Loucy (cell line): ENCODE measurements around the gene BACH2.

Source experiments
- H2AFZ ChIP-seq: fragments of 200-600 bp; sonication (generic); 2 replicates; pipeline ENCODE4 v1.6.0; 2016; ENCODE audit warnings: antibody characterized with exemption, mild to moderate bottlenecking, low read length, moderate library complexity
- H3F3A ChIP-seq: fragments of 200-600 bp; 2 replicates; pipeline ENCODE4 v1.6.0; 2016; ENCODE audit warnings: antibody characterized with exemption, low read depth, mild to moderate bottlenecking
- H3K27me3 ChIP-seq: fragments of 200-600 bp; sonication (generic); 2 replicates; pipeline ENCODE4 v1.6.1; 2014; ENCODE audit warnings: low read length, mild to moderate bottlenecking; ENCODE audit not compliant: insufficient read depth, poor library complexity, severe bottlenecking
- H3K36me3 ChIP-seq: fragments of 200-600 bp; sonication (generic); 2 replicates; pipeline ENCODE4 v1.6.1; 2016; ENCODE audit warnings: low read length; ENCODE audit not compliant: insufficient read depth
- H3K4me1 ChIP-seq: fragments of 200-600 bp; sonication (generic); 2 replicates; pipeline ENCODE4 v1.5.1; 2014; ENCODE audit warnings: low read length, mild to moderate bottlenecking; ENCODE audit not compliant: insufficient read depth, poor library complexity, severe bottlenecking
- H3K4me2 ChIP-seq: fragments of 200-600 bp; sonication (generic); 2 replicates; pipeline ENCODE4 v1.6.0; 2014; ENCODE audit warnings: antibody characterized with exemption, low read length, low read depth, mild to moderate bottlenecking; ENCODE audit not compliant: poor library complexity, severe bottlenecking
- H3K4me3 ChIP-seq: fragments of 200-600 bp; sonication (generic); 2 replicates; pipeline ENCODE4 v1.5.1; 2014; ENCODE audit warnings: low read length, mild to moderate bottlenecking, mixed read lengths; ENCODE audit not compliant: poor library complexity, severe bottlenecking
- H3K79me2 ChIP-seq: fragments of 200-600 bp; sonication (generic); 2 replicates; pipeline ENCODE4 v1.6.1; 2014; ENCODE audit warnings: low read length; ENCODE audit not compliant: insufficient read depth
- H3K9ac ChIP-seq: fragments of 200-600 bp; sonication (generic); 2 replicates; pipeline ENCODE4 v1.6.0; 2014; ENCODE audit warnings: mild to moderate bottlenecking, low read depth, low read length, moderate library complexity; ENCODE audit not compliant: poor library complexity, severe bottlenecking
- H3K9me2 ChIP-seq: fragments of 200-600 bp; sonication (generic); replicated peaks from 2 replicates; pipeline ENCODE4 v1.6.1; 2016; ENCODE audit warnings: low read depth, low read length, mixed read lengths
- H3K9me3 ChIP-seq: fragments of 200-600 bp; sonication (generic); 2 replicates; pipeline ENCODE4 v1.6.1; 2014; ENCODE audit warnings: mild to moderate bottlenecking, antibody characterized with exemption, low read length, low read depth; ENCODE audit not compliant: insufficient read depth
- H4K20me1 ChIP-seq: fragments of 200-600 bp; sonication (generic); 2 replicates; pipeline ENCODE4 v1.6.0; 2014; ENCODE audit warnings: antibody characterized with exemption, low read length, mild to moderate bottlenecking; ENCODE audit not compliant: insufficient read depth, poor library complexity, severe bottlenecking
- EZH2phosphoT487 ChIP-seq: fragments of 200-600 bp; IDR thresholded peaks from 2 replicates; pipeline ENCODE4 v1.6.1; 2018; ENCODE audit warnings: antibody characterized with exemption, mild to moderate bottlenecking, moderate library complexity, borderline replicate concordance
- TF ChIP-seq, protein P1 (sequence below): fragments of 200-600 bp; sonication (generic); conservative IDR thresholded peaks from 2 replicates; pipeline ENCODE4 v1.5.1; 2014; ENCODE audit warnings: mild to moderate bottlenecking, antibody characterized with exemption, low read length

The BACH2 gene

GRCh38 chr6:90227673-90228072 is 69.0 kb downstream of the BACH2 start:
- H3K9me2 ChIP-seq = no peaks in the 10 kb centered on the region
- H3F3A ChIP-seq = no peaks in the 10 kb centered on the region
- no peak overlapping the region for H3K4me3 ChIP-seq
- H3K9me3 ChIP-seq = no peaks in the 10 kb centered on the region
- H3K9ac ChIP-seq = no peak overlapping the region
- no peaks in the 10 kb centered on the region for H4K20me1 ChIP-seq
- peaks cover 30% of the 10 kb centered on the region for H3K79me2 ChIP-seq
- H3K36me3 ChIP-seq = no peaks in the 10 kb centered on the region
- peaks cover 21% of the 10 kb centered on the region for H3K4me1 ChIP-seq
- H3K4me2 ChIP-seq = no peak overlapping the region
- TF ChIP-seq, protein P1, sequence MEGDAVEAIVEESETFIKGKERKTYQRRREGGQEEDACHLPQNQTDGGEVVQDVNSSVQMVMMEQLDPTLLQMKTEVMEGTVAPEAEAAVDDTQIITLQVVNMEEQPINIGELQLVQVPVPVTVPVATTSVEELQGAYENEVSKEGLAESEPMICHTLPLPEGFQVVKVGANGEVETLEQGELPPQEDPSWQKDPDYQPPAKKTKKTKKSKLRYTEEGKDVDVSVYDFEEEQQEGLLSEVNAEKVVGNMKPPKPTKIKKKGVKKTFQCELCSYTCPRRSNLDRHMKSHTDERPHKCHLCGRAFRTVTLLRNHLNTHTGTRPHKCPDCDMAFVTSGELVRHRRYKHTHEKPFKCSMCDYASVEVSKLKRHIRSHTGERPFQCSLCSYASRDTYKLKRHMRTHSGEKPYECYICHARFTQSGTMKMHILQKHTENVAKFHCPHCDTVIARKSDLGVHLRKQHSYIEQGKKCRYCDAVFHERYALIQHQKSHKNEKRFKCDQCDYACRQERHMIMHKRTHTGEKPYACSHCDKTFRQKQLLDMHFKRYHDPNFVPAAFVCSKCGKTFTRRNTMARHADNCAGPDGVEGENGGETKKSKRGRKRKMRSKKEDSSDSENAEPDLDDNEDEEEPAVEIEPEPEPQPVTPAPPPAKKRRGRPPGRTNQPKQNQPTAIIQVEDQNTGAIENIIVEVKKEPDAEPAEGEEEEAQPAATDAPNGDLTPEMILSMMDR = no peak
- TF ChIP-seq EZH2phosphoT487 = no peak
- H3K27me3 ChIP-seq = no peaks in the 10 kb centered on the region
- H2AFZ ChIP-seq = no peak overlapping the region

DNA sequence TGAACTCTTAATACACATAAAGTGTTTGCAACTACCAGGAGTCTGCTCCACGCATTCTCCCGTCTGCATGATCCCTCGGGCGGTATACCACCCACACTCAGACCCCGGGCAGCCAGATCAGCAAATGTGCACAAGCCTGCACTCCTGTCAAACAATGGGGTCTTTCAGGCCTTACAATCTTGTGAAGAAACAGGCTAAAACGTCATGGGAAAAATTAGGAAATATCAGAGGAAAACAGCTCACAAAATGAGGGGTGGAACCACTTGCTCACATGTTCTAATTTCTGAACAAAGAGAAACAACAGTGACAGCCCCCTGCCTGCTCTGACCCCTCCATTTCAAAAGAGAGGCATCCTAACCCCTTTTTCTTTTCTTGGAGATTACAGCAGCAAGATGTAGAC is 69.4 kb downstream of the BACH2 start:
- H3K4me2 ChIP-seq = no peak overlapping the region
- no peaks in the 10 kb centered on the region for H3K36me3 ChIP-seq
- no peaks in the 10 kb centered on the region for H4K20me1 ChIP-seq
- no peak overlapping the region for H2AFZ ChIP-seq
- H3K27me3 ChIP-seq = no peaks in the 10 kb centered on the region
- H3F3A ChIP-seq = no peaks in the 10 kb centered on the region
- no peak for TF ChIP-seq EZH2phosphoT487
- TF ChIP-seq, protein P1 = no peak
- peaks cover 30% of the 10 kb centered on the region for H3K79me2 ChIP-seq
- H3K9me3 ChIP-seq = no peaks in the 10 kb centered on the region
- H3K9ac ChIP-seq = no peak overlapping the region
- peaks cover 17% of the 10 kb centered on the region for H3K4me1 ChIP-seq
- H3K9me2 ChIP-seq = no peaks in the 10 kb centered on the region
- H3K4me3 ChIP-seq = no peak overlapping the region

DNA sequence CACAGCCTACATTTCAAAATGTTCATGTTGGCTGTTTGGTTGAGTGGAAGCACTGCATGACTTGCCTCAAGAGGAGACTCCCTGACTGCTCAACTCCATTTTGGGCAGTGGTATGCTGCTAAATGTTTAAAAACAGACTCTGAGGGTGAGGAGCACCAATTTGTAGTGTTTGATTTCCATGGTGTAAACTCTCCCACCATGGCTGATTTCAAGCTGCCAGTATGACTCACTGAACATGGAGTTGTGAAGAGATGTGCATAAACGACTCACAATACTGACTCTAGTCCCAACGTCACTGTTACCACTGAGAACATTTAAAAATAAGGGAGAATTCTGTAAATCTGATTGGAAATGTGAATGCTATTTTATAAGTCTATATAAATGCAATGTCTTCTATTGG is 70.4 kb downstream of the BACH2 start:
- no peaks in the 10 kb centered on the region for H3K9me3 ChIP-seq
- no peaks in the 10 kb centered on the region for H3F3A ChIP-seq
- H4K20me1 ChIP-seq = no peaks in the 10 kb centered on the region
- no peak overlapping the region for H2AFZ ChIP-seq
- no peak overlapping the region for H3K9ac ChIP-seq
- peaks cover 31% of the 10 kb centered on the region for H3K79me2 ChIP-seq
- no peaks in the 10 kb centered on the region for H3K36me3 ChIP-seq
- TF ChIP-seq, protein P1 = no peak
- TF ChIP-seq EZH2phosphoT487 = no peak
- no peaks in the 10 kb centered on the region for H3K27me3 ChIP-seq
- peaks cover 8% of the 10 kb centered on the region for H3K4me1 ChIP-seq
- no peaks in the 10 kb centered on the region for H3K9me2 ChIP-seq
- no peak overlapping the region for H3K4me3 ChIP-seq
- H3K4me2 ChIP-seq = no peak overlapping the region
